SK-N-SH (cell line): Measurements from ENCODE around the gene AJM1. TPM values are rescaled to one million over a fixed set of nuclear protein-coding genes. Genes with fewer than 3 reads are reported as not detected.

Experiments
- CTCF ChIA-PET: fragments of 300-600, 350-600 bp; formaldehyde crosslinking; extraction: SDS; loops from one replicate; lab custom pipeline; 2021; lab: Yijun Ruan, JAX
- POLR2A ChIA-PET: fragments of 350-600 bp; sonication (Branson Sonifier 250); formaldehyde crosslinking; extraction: SDS; loops from one replicate; lab custom pipeline; 2020; ENCODE audit warnings: antibody characterized with exemption, inconsistent platforms; lab: Yijun Ruan, JAX
- DNase-seq: peaks from one replicate; pipeline ENCODE4 v3.0.0; 2012
- H2AFZ ChIP-seq: fragments of 200-600 bp; sonication (generic); 2 replicates; pipeline ENCODE4 v1.8.1; 2016; ENCODE audit warnings: antibody characterized with exemption, mild to moderate bottlenecking, low read depth
- H3F3A ChIP-seq: fragments of 200-600 bp; sonication (generic); replicated peaks from 2 replicates; pipeline ENCODE3; 2016; ENCODE audit warnings: antibody characterized with exemption, mild to moderate bottlenecking; ENCODE audit not compliant: insufficient read depth
- H3K27ac ChIP-seq, 2 experiments: fragments of 200-500 bp in 1 of 2; fragments of 200-600 bp in 1 of 2; sonication (Bioruptor generic) in 1 of 2; sonication (generic), shearing (Covaris generic) in 1 of 2; 2 replicates each; pipeline versions ENCODE4 v1.5.1 to v1.6.1; 2014 to 2016; ENCODE audit warnings: low read depth in 2 of 2, inconsistent platforms in 1 of 2, low read length in 1 of 2, mild to moderate bottlenecking in 1 of 2, mixed read lengths in 1 of 2
- H3K27me3 ChIP-seq: fragments of 200-600 bp; sonication (generic), shearing (Covaris generic); 2 replicates; pipeline ENCODE4 v1.6.1; 2016; ENCODE audit warnings: mixed run types; ENCODE audit not compliant: insufficient read depth
- H3K36me3 ChIP-seq, 2 experiments: fragments of 200-500 bp in 1 of 2; fragments of 200-600 bp in 1 of 2; sonication (Bioruptor generic) in 1 of 2; sonication (generic) in 1 of 2; replicated peaks in 1 of 2; 2 replicates each; pipeline versions ENCODE3 to v1.5.1; 2014 to 2016; ENCODE audit warnings: low read length in 1 of 2, mild to moderate bottlenecking in 1 of 2; ENCODE audit not compliant: insufficient read depth in 2 of 2, control insufficient read depth in 1 of 2
- H3K4me1 ChIP-seq, 2 experiments: fragments of 200-500 bp in 1 of 2; fragments of 200-600 bp in 1 of 2; sonication (Bioruptor generic) in 1 of 2; sonication (generic), shearing (Covaris generic) in 1 of 2; 2 replicates each; pipeline versions ENCODE4 v1.5.1 to v1.6.1; 2014 to 2016; ENCODE audit warnings: low read depth in 1 of 2, low read length in 1 of 2, mixed run types in 1 of 2; ENCODE audit not compliant: insufficient read depth in 2 of 2, control insufficient read depth in 1 of 2
- H3K4me2 ChIP-seq: fragments of 200-600 bp; sonication (generic), shearing (Covaris generic); 2 replicates; pipeline ENCODE4 v1.6.1; 2017; ENCODE audit warnings: mixed run types
- H3K4me3 ChIP-seq, 2 experiments: fragments of 200-500 bp in 1 of 2; fragments of 200-600 bp in 1 of 2; sonication (Bioruptor generic) in 1 of 2; sonication (generic), shearing (Covaris generic) in 1 of 2; 2 replicates each; pipeline versions ENCODE4 v1.5.1 to v1.8.1; 2014 to 2016; ENCODE audit warnings: low read depth in 2 of 2, inconsistent platforms in 1 of 2, low read length in 1 of 2, mild to moderate bottlenecking in 1 of 2, mixed read lengths in 1 of 2, moderate library complexity in 1 of 2
- H3K79me2 ChIP-seq: fragments of 200-600 bp; sonication (generic); 2 replicates; pipeline ENCODE4 v1.8.1; 2017; ENCODE audit warnings: mild to moderate bottlenecking; ENCODE audit not compliant: insufficient read depth
- H3K9ac ChIP-seq: fragments of 200-600 bp; sonication (generic); 2 replicates; pipeline ENCODE4 v1.6.1; 2017; ENCODE audit warnings: mixed run types
- H3K9me2 ChIP-seq: fragments of 200-600 bp; sonication (generic); 2 replicates; pipeline ENCODE4 v1.6.1; 2017; ENCODE audit warnings: mixed run types
- H3K9me3 ChIP-seq: fragments of 200-600 bp; sonication (generic); 2 replicates; pipeline ENCODE4 v1.6.1; 2017; ENCODE audit warnings: mixed run types, mild to moderate bottlenecking, moderate library complexity
- H4K20me1 ChIP-seq: fragments of 200-600 bp; sonication (generic); 2 replicates; pipeline ENCODE4 v1.6.1; 2017; ENCODE audit warnings: mild to moderate bottlenecking, mixed run types; ENCODE audit not compliant: insufficient read depth
- ELF1 ChIP-seq: IDR thresholded peaks from 2 replicates; pipeline ENCODE4 v1.4.0; 2012
- FOXM1 ChIP-seq: IDR thresholded peaks from 2 replicates; pipeline ENCODE4 v1.4.0; 2012; ENCODE audit warnings: low read depth, mild to moderate bottlenecking
- GATA2 ChIP-seq: sonication (generic); formaldehyde crosslinking; IDR thresholded peaks from 2 replicates; pipeline ENCODE4 v1.5.0; 2020; ENCODE audit warnings: mild to moderate bottlenecking, missing genetic modification reagents
- JUND ChIP-seq: IDR thresholded peaks from 2 replicates; pipeline ENCODE4 v1.4.0; 2012
- MEF2A ChIP-seq: IDR thresholded peaks from 2 replicates; pipeline ENCODE4 v1.4.0; 2012; ENCODE audit warnings: low read depth, borderline replicate concordance
- RCOR1 ChIP-seq: fragments of 150-350 bp; IDR thresholded peaks from 2 replicates; pipeline ENCODE4 v1.6.1; 2017; ENCODE audit warnings: antibody characterized with exemption, low read length
- REST ChIP-seq: IDR thresholded peaks from 2 replicates; pipeline ENCODE4 v1.6.1; 2012; ENCODE audit warnings: mild to moderate bottlenecking, low read depth, low read length, moderate library complexity
- RFX5 ChIP-seq: IDR thresholded peaks from 2 replicates; pipeline ENCODE4 v1.6.1; 2012; ENCODE audit warnings: mild to moderate bottlenecking, improper control_type of control experiment, low read length
- SIN3A ChIP-seq: IDR thresholded peaks from 2 replicates; pipeline ENCODE4 v1.6.1; 2012; ENCODE audit warnings: low read depth, mild to moderate bottlenecking, low read length, moderate library complexity, borderline replicate concordance
- USF2 ChIP-seq: fragments of 150-350 bp; IDR thresholded peaks from 2 replicates; pipeline ENCODE4 v1.6.1; 2017; ENCODE audit warnings: antibody characterized with exemption, low read length, low read depth, borderline replicate concordance
- WGBS: methylation state at CpG from one replicate; pipeline ENCODE4 v1.1.6; 2017; ENCODE audit warnings: low lambda C conversion rate; 5-methylcytosine and 5-hydroxymethylcytosine counted together
- polyA plus RNA-seq, 3 experiments: library from polyadenylated mRNA; depleted of rRNA; stranded (reverse); fragments of >200 nt; gene quantifications; 2 replicates each; pipeline ENCODE4 v1.2.3, GENCODE V29; 2012

The AJM1 gene
- polyA plus RNA-seq, 1 of the 3 experiments (the other 2 are of a cell fraction): 2.4 TPM

GRCh38 chr9:136862849-136863622 lies 20.8 kb downstream of the AJM1 start:
- WGBS: 93% methylated on average over 27 of the region's 31 CpGs
- Histone ChIP-seq H3K9me2 (no peaks in the 10 kb centered on the region), H3K27me3 (no peaks in the 10 kb centered on the region), H3K79me2 (peaks cover 43% of the 10 kb centered on the region), H3K9ac (no peak overlapping the region), H3K4me2 (no peak overlapping the region), H4K20me1 (no peaks in the 10 kb centered on the region), H3K27ac (no peak overlapping the region), H3K9me3 (no peaks in the 10 kb centered on the region), H3K4me1 (peaks cover 9 to 19% of the 10 kb centered on the region in 2 experiments; a peak in 3 of 4 replicates), H3K36me3 (peaks cover 23 to 37% of the 10 kb centered on the region in 2 experiments), H2AFZ (no peak overlapping the region), H3F3A (no peaks in the 10 kb centered on the region), H3K4me3 (no peak overlapping the region)
- CTCF ChIA-PET: interaction anchor here (0.6 to 2.0 kb wide), 3 partner anchors 21 to 172 kb away, joined by 3 to 4 read pairs (median 4); partner anchors contain the start of gene AJM1
- POLR2A ChIA-PET: interaction anchor here (0.7 to 1.1 kb wide), 2 partner anchors 11 to 62 kb away, joined by 3 to 4 read pairs; no protein-coding TSS in a partner anchor
- DNase-seq: no peak
- TF ChIP-seq USF2: no peak
- TF ChIP-seq RCOR1: no peak
- TF ChIP-seq JUND: no peak
- no peak for TF ChIP-seq RFX5

- Histone ChIP-seq H3K4me2 (no peak overlapping the region), H3K4me1 (peaks cover 9 to 18% of the 10 kb centered on the region in 2 experiments; a peak in 3 of 4 replicates)
These were observed 21.5 kb downstream of the AJM1 start for GRCh38 chr9:136863623-136864273.

More at GRCh38 chr9:136863623-136864273, 21.5 kb downstream of the AJM1 start:
- no peak for DNase-seq
- Histone ChIP-seq H3K79me2 (peaks cover 43% of the 10 kb centered on the region), H3K27me3 (no peaks in the 10 kb centered on the region), H3K9me2 (no peaks in the 10 kb centered on the region), H3F3A (no peaks in the 10 kb centered on the region), H2AFZ (no peak overlapping the region), H3K9ac (no peak overlapping the region), H3K4me3 (no peak overlapping the region), H3K36me3 (peaks cover 23 to 34% of the 10 kb centered on the region in 2 experiments), H4K20me1 (no peaks in the 10 kb centered on the region), H3K27ac (no peak overlapping the region), H3K9me3 (no peaks in the 10 kb centered on the region)
- ChIA-PET POLR2A (interaction anchor here (1.1 kb wide), 1 partner anchor 12 kb away, joined by 3 read pairs; no protein-coding TSS in a partner anchor), CTCF (interaction anchor here (0.6 to 2.0 kb wide), 2 partner anchors 22 to 46 kb away, joined by 3 to 4 read pairs; partner anchors contain the start of gene AJM1)
- 98% methylated on average over 12 of the region's 12 CpGs for WGBS
- TF ChIP-seq REST: no peak
- no peak for TF ChIP-seq MEF2A
- no peak for TF ChIP-seq GATA2
- TF ChIP-seq FOXM1: no peak
- TF ChIP-seq SIN3A: no peak
- TF ChIP-seq ELF1: no peak
